Measurements from ENCODE around the gene LAGE3. TPM values are rescaled to one million over a fixed set of nuclear protein-coding genes. Genes with fewer than 3 reads are reported as not detected.
A peak's percentile ranks its signal among the peaks of the same experiment; 100 is the strongest.

The LAGE3 gene
- total RNA-seq, 1 donor from 2014 or later, result 8.8 TPM

- H3K9me3 Mint-ChIP-seq (ENCODE audit: unreplicated experiment), result peaks cover 5% of the 10 kb centered on the region
- H3K27ac Mint-ChIP-seq (ENCODE audit: unreplicated experiment), result no peak overlapping the region
- peaks cover 13% of the 10 kb centered on the region for H3K4me1 Mint-ChIP-seq (ENCODE audit: low read depth, unreplicated experiment)
- no peaks in the 10 kb centered on the region for H3K36me3 Mint-ChIP-seq (ENCODE audit: unreplicated experiment)
- TF ChIP-seq, protein P1, sequence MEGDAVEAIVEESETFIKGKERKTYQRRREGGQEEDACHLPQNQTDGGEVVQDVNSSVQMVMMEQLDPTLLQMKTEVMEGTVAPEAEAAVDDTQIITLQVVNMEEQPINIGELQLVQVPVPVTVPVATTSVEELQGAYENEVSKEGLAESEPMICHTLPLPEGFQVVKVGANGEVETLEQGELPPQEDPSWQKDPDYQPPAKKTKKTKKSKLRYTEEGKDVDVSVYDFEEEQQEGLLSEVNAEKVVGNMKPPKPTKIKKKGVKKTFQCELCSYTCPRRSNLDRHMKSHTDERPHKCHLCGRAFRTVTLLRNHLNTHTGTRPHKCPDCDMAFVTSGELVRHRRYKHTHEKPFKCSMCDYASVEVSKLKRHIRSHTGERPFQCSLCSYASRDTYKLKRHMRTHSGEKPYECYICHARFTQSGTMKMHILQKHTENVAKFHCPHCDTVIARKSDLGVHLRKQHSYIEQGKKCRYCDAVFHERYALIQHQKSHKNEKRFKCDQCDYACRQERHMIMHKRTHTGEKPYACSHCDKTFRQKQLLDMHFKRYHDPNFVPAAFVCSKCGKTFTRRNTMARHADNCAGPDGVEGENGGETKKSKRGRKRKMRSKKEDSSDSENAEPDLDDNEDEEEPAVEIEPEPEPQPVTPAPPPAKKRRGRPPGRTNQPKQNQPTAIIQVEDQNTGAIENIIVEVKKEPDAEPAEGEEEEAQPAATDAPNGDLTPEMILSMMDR (IDR thresholded peaks at IDR 0.05; ENCODE audit: partially characterized antibody, unreplicated experiment), result no peak
- DNase-seq, result no peak
- no peak overlapping the region for H3K4me3 Mint-ChIP-seq (ENCODE audit: unreplicated experiment)
- peaks cover 12% of the 10 kb centered on the region for H3K27me3 Mint-ChIP-seq (ENCODE audit: unreplicated experiment)
Measured at GRCh38 chrX:154434394-154435168, 44.5 kb downstream of the LAGE3 start.

GRCh38 chrX:154433605-154434004, 45.5 kb downstream of the LAGE3 start:
- H3K4me1 Mint-ChIP-seq (ENCODE audit: low read depth, unreplicated experiment), result peaks cover 11% of the 10 kb centered on the region
- no peaks in the 10 kb centered on the region for H3K36me3 Mint-ChIP-seq (ENCODE audit: unreplicated experiment)
- no peak for DNase-seq
- H3K27ac Mint-ChIP-seq (ENCODE audit: unreplicated experiment), result no peak overlapping the region
- peaks cover 12% of the 10 kb centered on the region for H3K27me3 Mint-ChIP-seq (ENCODE audit: unreplicated experiment)
- peaks cover 8% of the 10 kb centered on the region for H3K9me3 Mint-ChIP-seq (ENCODE audit: unreplicated experiment)
- no peak overlapping the region for H3K4me3 Mint-ChIP-seq (ENCODE audit: unreplicated experiment)
- TF ChIP-seq, protein P1 (IDR thresholded peaks at IDR 0.05; ENCODE audit: partially characterized antibody, unreplicated experiment), result no peak

- Mint-ChIP-seq H3K4me3 (ENCODE audit: unreplicated experiment) (no peak overlapping the region), H3K9me3 (ENCODE audit: unreplicated experiment) (peaks cover 12% of the 10 kb centered on the region), H3K36me3 (ENCODE audit: unreplicated experiment) (no peaks in the 10 kb centered on the region), H3K27me3 (ENCODE audit: unreplicated experiment) (peaks cover 7% of the 10 kb centered on the region), H3K4me1 (ENCODE audit: low read depth, unreplicated experiment) (peaks cover 11% of the 10 kb centered on the region), H3K27ac (ENCODE audit: unreplicated experiment) (no peak overlapping the region)
- TF ChIP-seq, protein P1 (IDR thresholded peaks at IDR 0.05; ENCODE audit: partially characterized antibody, unreplicated experiment), result no peak
- no peak for DNase-seq
Measured at GRCh38 chrX:154432210-154432609, 46.9 kb downstream of the LAGE3 start.

DNA sequence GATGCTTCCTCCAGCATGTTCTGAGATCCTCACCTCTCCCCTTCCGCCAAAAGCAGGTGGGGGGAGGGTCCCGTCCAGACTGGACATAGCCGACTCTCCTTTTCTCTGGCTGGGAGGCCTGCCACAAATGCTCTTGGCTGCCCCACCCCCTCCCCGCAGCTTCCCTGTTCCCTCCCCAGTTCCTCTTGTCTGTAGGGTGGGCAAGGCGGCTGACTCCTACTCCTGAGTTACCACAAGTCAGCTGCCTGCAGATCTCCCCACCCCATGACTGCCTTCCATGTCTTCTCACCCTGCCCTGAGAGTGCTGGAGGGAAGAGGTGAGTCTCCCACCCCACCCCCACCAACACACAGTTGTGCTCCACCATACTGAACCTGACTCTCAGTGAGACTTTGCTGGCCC, 47.7 kb downstream of the LAGE3 start:
- H3K4me3 Mint-ChIP-seq (ENCODE audit: unreplicated experiment), result no peak overlapping the region
- H3K27me3 Mint-ChIP-seq (ENCODE audit: unreplicated experiment), result peaks cover 7% of the 10 kb centered on the region
- no peaks in the 10 kb centered on the region for H3K36me3 Mint-ChIP-seq (ENCODE audit: unreplicated experiment)
- H3K4me1 Mint-ChIP-seq (ENCODE audit: low read depth, unreplicated experiment), result peaks cover 11% of the 10 kb centered on the region
- DNase-seq, result no peak
- TF ChIP-seq, protein P1 (IDR thresholded peaks at IDR 0.05; ENCODE audit: partially characterized antibody, unreplicated experiment), result no peak
- H3K9me3 Mint-ChIP-seq (ENCODE audit: unreplicated experiment), result peaks cover 12% of the 10 kb centered on the region
- H3K27ac Mint-ChIP-seq (ENCODE audit: unreplicated experiment), result no peak overlapping the region

DNA sequence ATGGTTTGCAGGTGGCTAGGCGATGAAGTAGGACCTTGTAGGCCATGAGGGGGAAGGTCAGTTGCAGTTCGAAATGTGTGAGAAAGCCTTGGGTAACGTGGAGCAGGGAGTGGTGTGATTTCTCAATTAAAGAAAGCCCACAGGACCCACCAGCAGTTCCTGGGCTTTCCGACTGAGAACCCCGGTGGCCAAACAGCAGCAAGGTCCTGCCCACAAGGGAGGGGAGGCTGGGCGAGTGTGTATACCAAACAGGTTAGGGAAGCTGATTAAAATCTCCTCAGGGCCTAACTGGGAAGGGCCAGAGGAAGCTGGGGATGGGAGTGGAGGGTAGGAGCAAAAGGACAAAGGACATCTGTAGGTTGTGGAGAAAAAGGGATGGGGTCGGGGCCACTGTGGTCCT, 48.2 kb downstream of the LAGE3 start:
- peak overlapping the region; percentile 84 for H3K4me3 Mint-ChIP-seq (ENCODE audit: unreplicated experiment)
- peak overlapping the region; percentile 55 for H3K27ac Mint-ChIP-seq (ENCODE audit: unreplicated experiment)
- H3K36me3 Mint-ChIP-seq (ENCODE audit: unreplicated experiment), result no peaks in the 10 kb centered on the region
- H3K9me3 Mint-ChIP-seq (ENCODE audit: unreplicated experiment), result peaks cover 8% of the 10 kb centered on the region
- TF ChIP-seq, protein P1 (IDR thresholded peaks at IDR 0.05; ENCODE audit: partially characterized antibody, unreplicated experiment), result no peak
- H3K4me1 Mint-ChIP-seq (ENCODE audit: low read depth, unreplicated experiment), result peaks cover 10% of the 10 kb centered on the region
- no peak for DNase-seq
- H3K27me3 Mint-ChIP-seq (ENCODE audit: unreplicated experiment), result peaks cover 4% of the 10 kb centered on the region

All from glutamatergic neuron (in vitro differentiated cells).